Measurements from ENCODE around the gene SH3RF1. TPM values are rescaled to one million over a fixed set of nuclear protein-coding genes. Genes with fewer than 3 reads are reported as not detected.

Gene SH3RF1
- total and polyA plus RNA-seq, 2 of the 8 experiments (the other 6 are each of a cell fraction or from before 2014, with no cell fraction given): 6.9 to 15.1 TPM

DNA sequence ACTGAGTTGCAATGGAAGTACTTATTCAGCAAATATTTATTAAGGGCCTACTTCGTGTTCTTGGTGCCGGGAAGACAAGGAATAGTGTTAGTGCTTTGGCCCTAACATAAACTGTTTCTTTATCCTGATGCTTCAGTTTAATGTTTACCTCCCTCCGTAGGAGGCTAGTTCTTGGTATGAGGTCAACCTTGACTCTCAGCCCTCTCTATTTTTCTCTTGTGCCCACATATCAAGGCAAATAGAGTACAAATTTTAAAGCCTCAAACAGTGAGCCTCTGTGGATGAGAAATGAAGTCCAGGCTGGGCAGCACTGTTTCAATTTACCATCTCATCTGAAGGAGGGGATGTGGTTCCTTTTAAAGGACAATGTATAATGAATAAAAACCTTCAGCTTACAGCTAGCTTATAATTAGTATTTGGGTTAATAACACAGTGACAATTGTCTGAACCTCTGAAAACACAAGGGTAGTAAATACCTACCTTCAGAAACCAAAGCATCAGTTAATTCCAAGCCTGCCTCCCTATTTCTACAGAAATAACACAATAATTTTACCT is 68.5 kb downstream of the SH3RF1 start (continued):
- TF ChIP-seq RFX5 (IDR thresholded peaks at IDR 0.05; ENCODE audit: borderline replicate concordance, low read depth, low read length) (no peak), RBBP5 (IDR thresholded peaks at IDR 0.05; ENCODE audit: borderline replicate concordance, low read depth, low read length) (no peak), BACH1 (IDR thresholded peaks at IDR 0.05; ENCODE audit: low read length) (no peak), SRF (IDR thresholded peaks at IDR 0.05; ENCODE audit: low read depth, low read length) (no peak), CHD2 (IDR thresholded peaks at IDR 0.05; ENCODE audit: low read length) (no peak), NANOG (IDR thresholded peaks at IDR 0.05; ENCODE audit: insufficient read depth, low read depth, low read length, poor library complexity, severe bottlenecking) (no peak), GTF2F1 (IDR thresholded peaks at IDR 0.05; ENCODE audit: borderline replicate concordance, low read depth, low read length) (no peak)
